ENCODE measurements around the gene TOMM34.

TOMM34 gene

GRCh38 chr20:44932916-44933315 lies 27.3 kb downstream of the TOMM34 start:
- Histone ChIP-seq H2BK120ac (ENCODE audit: low read depth, low read length) (no peak overlapping the region), H3K27ac (replicated peaks; ENCODE audit: low read length) (no peak overlapping the region), H2AFZ (ENCODE audit: low read length) (no peak overlapping the region), H4K91ac (ENCODE audit: low read depth, low read length, poor library complexity) (no peak overlapping the region), H3K36me3 (replicated peaks in 1 of 2; ENCODE audit: control insufficient read depth in 2 of 2, insufficient read depth in 2 of 2, low read length in 2 of 2) (peaks cover 23 to 38% of the 10 kb centered on the region in 2 donors), H3K27me3 (ENCODE audit: control insufficient read depth in 3 of 3, insufficient read depth in 3 of 3, low read depth in 1 of 3, low read length in 3 of 3) (no peaks in the 10 kb centered on the region), H2BK5ac (ENCODE audit: low read length) (no peak overlapping the region), H3K9me3 (replicated peaks in 1 of 2; ENCODE audit: control insufficient read depth in 2 of 2, insufficient read depth in 1 of 2, low read depth in 1 of 2, low read length in 2 of 2) (no peaks in the 10 kb centered on the region), H3K79me1 (ENCODE audit: low read depth, low read length) (no peaks in the 10 kb centered on the region), H2AK5ac (ENCODE audit: low read depth, low read length) (no peak overlapping the region), H3K4me1 (ENCODE audit: control insufficient read depth in 2 of 2, insufficient read depth in 1 of 2, low read depth in 1 of 2, low read length in 2 of 2) (no peaks in the 10 kb centered on the region), H3K18ac (ENCODE audit: low read length) (no peak overlapping the region), H3K4me3 (ENCODE audit: low read length in 2 of 2) (peak overlapping the region in 1 of 2 donors; percentile 26), H3K9ac (ENCODE audit: low read depth, low read length, poor library complexity) (peak overlapping the region; percentile 27), H4K8ac (ENCODE audit: low read depth, low read length) (no peak overlapping the region), H3K23ac (ENCODE audit: low read depth, low read length, poor library complexity) (no peak overlapping the region), H3K14ac (ENCODE audit: low read length) (peak overlapping the region; percentile 17), H3K4ac (ENCODE audit: low read length) (no peak overlapping the region), H2BK15ac (ENCODE audit: low read length) (no peak overlapping the region), H2BK12ac (ENCODE audit: low read length) (no peak overlapping the region), H3K4me2 (ENCODE audit: insufficient read depth, low read length, poor library complexity, severe bottlenecking) (no peak overlapping the region)
- no peak for DNase-seq (ENCODE audit: low spot score)
- no CpG with 5 or more reads among the region's 8 CpGs for WGBS, 2 donors (ENCODE audit: extremely low coverage in 2 of 2, insufficient read length in 2 of 2, insufficient replicate concordance in 1 of 2)

GRCh38 chr20:44931911-44932310 lies 28.3 kb downstream of the TOMM34 start:
- H3K9ac ChIP-seq (ENCODE audit: low read depth, low read length, poor library complexity) = no peak overlapping the region
- H3K4me3 ChIP-seq (ENCODE audit: low read length in 2 of 2) = no peak overlapping the region
- H3K23ac ChIP-seq (ENCODE audit: low read depth, low read length, poor library complexity) = no peak overlapping the region
- no peak overlapping the region for H2AK5ac ChIP-seq (ENCODE audit: low read depth, low read length)
- H3K18ac ChIP-seq (ENCODE audit: low read length) = no peak overlapping the region
- no peak overlapping the region for H3K14ac ChIP-seq (ENCODE audit: low read length)
- no peak overlapping the region for H3K4me2 ChIP-seq (ENCODE audit: insufficient read depth, low read length, poor library complexity, severe bottlenecking)
- no peak for DNase-seq (ENCODE audit: low spot score)
- peaks cover 19 to 32% of the 10 kb centered on the region in 2 donors for H3K36me3 ChIP-seq (replicated peaks in 1 of 2; ENCODE audit: control insufficient read depth in 2 of 2, insufficient read depth in 2 of 2, low read length in 2 of 2)
- H3K4me1 ChIP-seq (ENCODE audit: control insufficient read depth in 2 of 2, insufficient read depth in 1 of 2, low read depth in 1 of 2, low read length in 2 of 2) = no peaks in the 10 kb centered on the region
- H2BK5ac ChIP-seq (ENCODE audit: low read length) = no peak overlapping the region
- no CpG with 5 or more reads among the region's 3 CpGs for WGBS, 2 donors (ENCODE audit: extremely low coverage in 2 of 2, insufficient read length in 2 of 2, insufficient replicate concordance in 1 of 2)
- H4K8ac ChIP-seq (ENCODE audit: low read depth, low read length) = no peak overlapping the region
- no peak overlapping the region for H3K4ac ChIP-seq (ENCODE audit: low read length)
- H3K9me3 ChIP-seq (replicated peaks in 1 of 2; ENCODE audit: control insufficient read depth in 2 of 2, insufficient read depth in 1 of 2, low read depth in 1 of 2, low read length in 2 of 2) = no peaks in the 10 kb centered on the region
- H3K27ac ChIP-seq (replicated peaks; ENCODE audit: low read length) = no peak overlapping the region
- no peak overlapping the region for H2BK12ac ChIP-seq (ENCODE audit: low read length)
- no peak overlapping the region for H2BK120ac ChIP-seq (ENCODE audit: low read depth, low read length)
- H2BK15ac ChIP-seq (ENCODE audit: low read length) = no peak overlapping the region
- H3K79me1 ChIP-seq (ENCODE audit: low read depth, low read length) = no peaks in the 10 kb centered on the region
- no peak overlapping the region for H2AFZ ChIP-seq (ENCODE audit: low read length)
- no peaks in the 10 kb centered on the region for H3K27me3 ChIP-seq (ENCODE audit: control insufficient read depth in 3 of 3, insufficient read depth in 3 of 3, low read depth in 1 of 3, low read length in 3 of 3)
- no peak overlapping the region for H4K91ac ChIP-seq (ENCODE audit: low read depth, low read length, poor library complexity)

GRCh38 chr20:44930517-44931168 lies 29.6 kb downstream of the TOMM34 start:
- Histone ChIP-seq H2AFZ (ENCODE audit: low read length) (no peak overlapping the region), H2BK5ac (ENCODE audit: low read length) (no peak overlapping the region), H3K79me1 (ENCODE audit: low read depth, low read length) (no peaks in the 10 kb centered on the region), H3K4me3 (ENCODE audit: low read length in 2 of 2) (no peak overlapping the region), H4K91ac (ENCODE audit: low read depth, low read length, poor library complexity) (no peak overlapping the region), H3K9ac (ENCODE audit: low read depth, low read length, poor library complexity) (no peak overlapping the region), H3K36me3 (replicated peaks in 1 of 2; ENCODE audit: control insufficient read depth in 2 of 2, insufficient read depth in 2 of 2, low read length in 2 of 2) (peaks cover 12 to 28% of the 10 kb centered on the region in 2 donors), H3K4me1 (ENCODE audit: control insufficient read depth in 2 of 2, insufficient read depth in 1 of 2, low read depth in 1 of 2, low read length in 2 of 2) (no peaks in the 10 kb centered on the region), H3K4ac (ENCODE audit: low read length) (no peak overlapping the region), H3K9me3 (replicated peaks in 1 of 2; ENCODE audit: control insufficient read depth in 2 of 2, insufficient read depth in 1 of 2, low read depth in 1 of 2, low read length in 2 of 2) (no peaks in the 10 kb centered on the region), H2BK12ac (ENCODE audit: low read length) (no peak overlapping the region), H3K4me2 (ENCODE audit: insufficient read depth, low read length, poor library complexity, severe bottlenecking) (no peak overlapping the region), H2AK5ac (ENCODE audit: low read depth, low read length) (no peak overlapping the region), H4K8ac (ENCODE audit: low read depth, low read length) (no peak overlapping the region), H2BK120ac (ENCODE audit: low read depth, low read length) (no peak overlapping the region), H3K14ac (ENCODE audit: low read length) (no peak overlapping the region), H3K18ac (ENCODE audit: low read length) (no peak overlapping the region), H2BK15ac (ENCODE audit: low read length) (no peak overlapping the region), H3K27ac (replicated peaks; ENCODE audit: low read length) (no peak overlapping the region), H3K27me3 (ENCODE audit: control insufficient read depth in 3 of 3, insufficient read depth in 3 of 3, low read depth in 1 of 3, low read length in 3 of 3) (no peaks in the 10 kb centered on the region), H3K23ac (ENCODE audit: low read depth, low read length, poor library complexity) (no peak overlapping the region)
- WGBS, 2 donors (ENCODE audit: extremely low coverage in 2 of 2, insufficient read length in 2 of 2, insufficient replicate concordance in 1 of 2) = no CpG with 5 or more reads among the region's 18 CpGs
- no peak for DNase-seq (ENCODE audit: low spot score)

GRCh38 chr20:44928595-44928994 lies 31.6 kb downstream of the TOMM34 start:
- no peak overlapping the region for H2BK12ac ChIP-seq (ENCODE audit: low read length)
- no peak overlapping the region for H3K14ac ChIP-seq (ENCODE audit: low read length)
- no peak for DNase-seq (ENCODE audit: low spot score)
- H2AFZ ChIP-seq (ENCODE audit: low read length) = no peak overlapping the region
- H3K4ac ChIP-seq (ENCODE audit: low read length) = no peak overlapping the region
- H2BK15ac ChIP-seq (ENCODE audit: low read length) = no peak overlapping the region
- H3K23ac ChIP-seq (ENCODE audit: low read depth, low read length, poor library complexity) = no peak overlapping the region
- H4K8ac ChIP-seq (ENCODE audit: low read depth, low read length) = no peak overlapping the region
- no CpG with 5 or more reads among the region's 3 CpGs for WGBS, 2 donors (ENCODE audit: extremely low coverage in 2 of 2, insufficient read length in 2 of 2, insufficient replicate concordance in 1 of 2)
- no peaks in the 10 kb centered on the region for H3K79me1 ChIP-seq (ENCODE audit: low read depth, low read length)
- no peak overlapping the region for H2AK5ac ChIP-seq (ENCODE audit: low read depth, low read length)
- no peak overlapping the region for H3K4me2 ChIP-seq (ENCODE audit: insufficient read depth, low read length, poor library complexity, severe bottlenecking)
- no peak overlapping the region for H3K4me3 ChIP-seq (ENCODE audit: low read length in 2 of 2)
- no peaks in the 10 kb centered on the region for H3K9me3 ChIP-seq (replicated peaks in 1 of 2; ENCODE audit: control insufficient read depth in 2 of 2, insufficient read depth in 1 of 2, low read depth in 1 of 2, low read length in 2 of 2)
- H4K91ac ChIP-seq (ENCODE audit: low read depth, low read length, poor library complexity) = no peak overlapping the region
- H3K27me3 ChIP-seq (ENCODE audit: control insufficient read depth in 3 of 3, insufficient read depth in 3 of 3, low read depth in 1 of 3, low read length in 3 of 3) = no peaks in the 10 kb centered on the region
- H2BK120ac ChIP-seq (ENCODE audit: low read depth, low read length) = no peak overlapping the region
- H3K27ac ChIP-seq (replicated peaks; ENCODE audit: low read length) = no peak overlapping the region
- H2BK5ac ChIP-seq (ENCODE audit: low read length) = no peak overlapping the region
- H3K9ac ChIP-seq (ENCODE audit: low read depth, low read length, poor library complexity) = no peak overlapping the region
- H3K18ac ChIP-seq (ENCODE audit: low read length) = no peak overlapping the region
- H3K36me3 ChIP-seq (replicated peaks in 1 of 2; ENCODE audit: control insufficient read depth in 2 of 2, insufficient read depth in 2 of 2, low read length in 2 of 2) = peaks cover 5 to 35% of the 10 kb centered on the region in 2 donors
- H3K4me1 ChIP-seq (ENCODE audit: control insufficient read depth in 2 of 2, insufficient read depth in 1 of 2, low read depth in 1 of 2, low read length in 2 of 2) = no peaks in the 10 kb centered on the region
